ENCODE measurements around the gene E2F1.
A peak's percentile ranks its signal among the peaks of the same experiment; 100 is the strongest.
"Not testable (repeated sequence)": the region's sequence is repeated elsewhere in the genome, so short reads cannot be mapped to it uniquely, and the experiment has no call there.

The E2F1 gene

DNA sequence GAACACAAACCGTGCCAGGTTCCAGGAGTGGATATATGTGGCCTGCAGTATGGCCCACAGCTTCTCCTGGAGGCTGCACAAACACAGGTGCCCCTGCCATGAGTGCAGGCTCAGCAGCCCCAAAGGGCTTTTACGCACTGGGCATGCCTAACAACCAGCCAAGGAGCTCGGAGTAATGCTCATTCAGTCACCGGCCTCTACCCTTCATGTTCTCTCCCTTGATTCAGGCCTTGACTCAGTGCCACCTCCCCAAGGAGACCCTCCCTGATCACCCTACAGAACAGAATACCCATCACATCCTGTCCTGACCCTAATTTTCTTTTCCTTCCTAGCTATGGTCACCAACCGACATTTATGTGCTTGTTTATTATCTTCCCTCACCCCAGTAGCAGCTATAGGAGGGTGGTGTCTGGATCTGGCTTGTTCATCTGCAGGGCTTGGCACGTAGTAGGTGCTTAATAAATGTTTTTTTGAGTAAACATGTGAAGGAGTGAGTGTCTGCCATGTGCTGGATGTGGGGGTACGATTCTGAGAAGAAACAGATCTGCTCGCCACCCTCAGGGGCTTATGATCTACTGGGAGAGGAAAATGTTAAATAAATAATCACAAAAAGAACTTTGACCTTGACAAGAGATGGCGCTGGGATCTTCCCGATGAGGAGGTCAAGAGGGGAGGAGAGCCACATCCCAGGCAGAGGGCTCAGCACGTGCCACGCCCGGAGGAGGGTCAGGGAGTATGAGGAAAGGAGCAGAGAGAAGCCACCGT, 24.7 kb upstream of the E2F1 start:
- no peak for DNase-seq (ENCODE audit: low spot score)

DNA sequence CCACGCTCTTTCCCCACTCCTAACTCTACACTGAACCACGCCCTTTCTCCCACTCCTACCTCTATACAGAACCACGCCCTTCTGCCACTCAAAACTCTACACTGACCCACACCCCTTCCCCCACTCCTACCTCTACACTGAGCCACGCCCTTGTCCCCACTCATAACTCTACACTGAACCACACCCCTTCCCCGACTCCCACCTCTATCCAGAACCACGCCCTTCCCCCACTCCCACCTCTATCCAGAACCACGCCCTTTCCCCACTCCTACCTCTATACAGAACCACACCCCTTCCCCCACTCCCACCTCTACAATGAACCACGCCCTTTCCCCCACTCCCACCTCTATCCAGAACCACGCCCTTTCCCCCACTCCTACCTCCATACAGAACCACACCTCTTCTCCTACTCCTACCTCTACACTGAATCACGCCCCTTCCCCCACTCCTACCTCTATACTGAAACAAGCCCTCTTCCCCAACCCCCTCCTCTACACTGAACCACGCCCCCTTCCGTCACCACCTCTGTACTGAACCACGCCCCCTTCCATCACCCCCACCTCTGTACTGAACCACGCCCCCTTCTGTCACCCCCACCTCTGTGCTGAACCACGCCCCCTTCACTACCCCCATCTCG, 23.8 kb upstream of the E2F1 start:
- DNase-seq (ENCODE audit: low spot score), result no peak

DNA sequence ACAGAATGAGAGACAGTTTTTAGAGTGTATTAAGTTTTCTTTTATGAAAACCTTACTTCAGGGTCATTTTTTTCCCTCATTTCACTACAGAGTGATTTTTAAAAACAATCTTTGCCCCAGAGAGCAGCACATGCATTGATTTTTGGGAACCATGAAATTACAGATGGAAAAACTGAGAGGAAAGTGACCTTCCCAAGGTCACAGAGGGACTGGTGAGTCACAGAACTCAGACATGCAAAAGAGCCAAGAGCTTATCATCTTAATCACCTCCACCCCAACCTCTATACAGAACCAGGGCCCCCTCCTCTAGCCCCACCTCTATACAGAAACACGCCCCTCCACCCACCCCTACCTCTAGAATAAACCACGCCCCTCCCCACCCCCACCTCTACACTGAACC, 23.2 kb upstream of the E2F1 start:
- DNase-seq (ENCODE audit: low spot score), result no peak

DNA sequence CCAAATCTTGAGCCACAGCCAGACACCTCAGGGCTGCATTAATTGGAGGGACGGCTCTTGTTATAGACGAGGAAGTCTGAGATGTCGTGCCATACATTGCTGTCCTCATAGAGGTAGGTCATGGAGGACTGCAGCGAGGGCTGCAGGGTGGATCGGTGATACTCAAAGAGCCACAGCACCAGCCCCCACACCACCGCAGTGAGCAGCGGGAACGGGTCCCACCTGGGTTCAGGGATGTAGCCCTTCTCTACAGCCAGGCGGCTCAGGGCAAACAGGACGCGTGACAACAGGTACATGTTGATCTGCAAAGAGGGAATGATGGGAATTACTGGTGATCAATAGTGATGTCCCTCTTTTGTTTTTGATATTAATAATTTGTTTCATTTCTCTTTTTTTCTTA, 21.5 kb upstream of the E2F1 start:
- no peak for DNase-seq (ENCODE audit: low spot score)

- DNase-seq (ENCODE audit: low spot score), result peak; percentile 33
These were observed 18.2 kb upstream of the E2F1 start for GRCh38 chr20:33704197-33704924.

DNA sequence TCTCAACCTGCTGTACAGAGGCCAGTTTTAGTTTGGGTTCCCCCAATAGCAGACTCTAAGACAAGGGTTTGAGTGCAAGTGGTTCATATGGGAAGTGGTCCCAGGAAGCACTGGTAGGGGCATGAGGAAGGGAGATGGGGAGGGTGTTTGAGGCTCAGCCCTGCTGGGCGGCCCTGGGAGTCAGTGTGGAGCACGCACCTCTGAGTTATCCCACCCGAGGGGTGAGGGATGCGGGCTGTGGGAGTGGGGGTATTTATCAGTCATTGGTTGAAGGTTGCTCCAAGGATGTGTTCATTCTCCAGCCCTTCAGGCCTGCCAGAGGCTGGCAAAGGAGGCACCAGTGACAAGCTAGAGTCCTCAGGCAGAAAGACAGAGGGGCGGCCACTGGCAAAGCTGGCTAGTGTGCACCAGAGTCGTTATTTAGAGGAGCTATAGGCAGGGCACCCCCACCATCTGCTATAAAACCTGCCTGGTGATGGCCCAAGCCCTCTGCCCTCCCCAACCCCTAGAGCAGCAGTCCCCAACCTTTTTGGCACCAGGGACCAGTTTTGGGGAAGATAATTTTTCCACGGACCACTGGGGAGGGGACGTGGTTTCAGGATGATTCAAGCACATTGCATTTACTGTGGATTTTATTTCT, 17.4 kb upstream of the E2F1 start:
- no peak for DNase-seq (ENCODE audit: low spot score)

DNA sequence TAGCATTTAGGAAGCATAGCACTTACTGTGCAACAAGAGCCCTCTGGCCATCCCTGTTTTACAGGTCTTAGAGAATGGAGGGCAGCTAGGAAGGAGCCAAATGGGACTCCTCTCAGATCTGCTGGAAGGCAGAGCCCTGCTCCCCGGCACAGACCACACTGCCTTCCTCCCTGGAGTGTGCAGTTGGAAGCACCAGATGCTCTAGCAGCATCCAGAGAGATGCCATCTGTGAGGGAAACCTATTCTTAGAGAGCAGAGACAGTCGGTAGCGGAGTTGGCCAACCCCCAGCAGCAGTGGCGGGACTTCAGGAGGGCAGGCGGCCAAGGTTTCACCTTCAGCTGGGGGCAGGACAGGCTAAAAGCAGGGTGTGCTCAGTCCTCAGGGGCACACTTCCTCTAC, 16.7 kb upstream of the E2F1 start:
- DNase-seq (ENCODE audit: low spot score), result no peak

- DNase-seq (ENCODE audit: low spot score), result no peak
These were observed 15.7 kb upstream of the E2F1 start for GRCh38 chr20:33701629-33702450.

DNA sequence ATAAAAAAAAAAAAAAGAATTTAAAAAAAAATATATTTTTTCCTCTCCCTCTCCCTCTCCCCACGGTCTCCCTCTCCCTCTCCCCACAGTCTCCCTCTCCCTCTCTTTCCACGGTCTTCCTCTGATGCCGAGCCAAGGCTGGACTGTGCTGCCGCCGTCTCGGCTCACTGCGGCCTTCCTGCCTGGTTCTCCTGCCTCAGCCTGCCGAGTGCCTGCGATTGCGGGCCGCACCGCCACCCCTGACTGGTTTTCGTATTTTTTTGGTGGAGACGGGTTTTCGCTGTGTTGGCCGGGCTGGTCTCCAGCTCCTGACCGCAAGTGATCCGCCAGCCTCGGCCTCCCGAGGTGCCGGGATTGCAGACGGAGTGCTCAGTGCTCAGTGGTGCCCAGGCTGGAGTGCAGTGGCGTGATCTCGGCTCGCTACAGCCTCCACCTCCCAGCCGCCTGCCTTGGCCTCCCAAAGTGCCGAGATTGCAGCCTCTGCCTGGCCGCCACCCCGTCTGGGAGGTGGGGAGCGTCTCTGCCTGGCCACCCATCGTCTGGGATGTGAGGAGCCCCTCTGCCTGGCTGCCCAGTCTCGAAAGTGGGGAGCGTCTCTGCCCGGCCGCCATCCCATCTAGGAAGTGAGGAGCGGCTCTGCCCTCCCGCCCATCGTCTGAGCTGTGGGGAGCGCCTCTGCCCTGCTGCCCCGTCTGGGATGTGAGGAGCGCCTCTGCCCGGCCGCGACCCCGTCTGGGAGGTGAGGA, 14.7 kb upstream of the E2F1 start:
- DNase-seq (ENCODE audit: low spot score), result not testable (repeated sequence)

DNA sequence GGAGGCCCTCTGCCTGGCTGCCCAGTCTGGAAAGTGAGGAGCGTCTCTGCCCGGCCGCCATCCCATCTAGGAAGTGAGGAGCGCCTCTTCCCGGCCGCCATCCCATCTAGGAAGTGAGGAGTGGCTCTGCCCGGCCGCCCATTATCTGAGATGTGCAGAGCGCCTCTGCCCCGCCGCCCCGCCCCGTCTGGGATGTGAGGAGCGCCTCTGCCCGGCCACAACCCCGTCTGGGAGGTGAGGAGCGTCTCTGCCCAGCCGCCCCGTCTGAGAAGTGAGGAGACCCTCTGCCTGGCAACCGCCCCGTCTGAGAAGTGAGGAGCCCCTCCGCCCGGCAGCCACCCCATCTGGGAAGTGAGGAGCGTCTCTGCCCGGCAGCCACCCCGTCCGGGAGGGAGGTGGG, 12.8 kb upstream of the E2F1 start:
- DNase-seq (ENCODE audit: low spot score), result not testable (repeated sequence)

DNA sequence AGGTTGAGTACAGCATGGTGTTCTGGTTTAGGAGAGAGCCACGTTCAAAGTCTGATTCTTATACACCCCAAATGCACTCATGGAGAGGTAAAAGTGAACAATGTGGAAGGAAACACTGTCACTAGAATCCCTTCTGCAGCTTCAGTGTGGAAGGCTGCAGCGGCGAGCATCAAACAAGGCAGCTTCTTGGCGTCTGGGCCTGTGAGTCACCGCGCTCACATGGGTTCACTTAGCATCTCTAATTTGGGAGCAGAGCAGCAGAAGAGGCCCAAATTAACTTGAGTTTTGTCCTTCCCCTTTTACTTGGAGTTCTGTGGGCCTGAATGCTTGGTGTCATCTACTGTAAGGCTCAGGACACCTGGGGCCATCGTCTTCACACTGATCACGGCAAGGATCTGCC, 10.9 kb upstream of the E2F1 start:
- no peak for DNase-seq (ENCODE audit: low spot score)

GRCh38 chr20:33696448-33696847, 10.3 kb upstream of the E2F1 start:
- DNase-seq (ENCODE audit: low spot score), result no peak

GRCh38 chr20:33694639-33695012, 8.4 kb upstream of the E2F1 start:
- DNase-seq (ENCODE audit: low spot score), result no peak

DNA sequence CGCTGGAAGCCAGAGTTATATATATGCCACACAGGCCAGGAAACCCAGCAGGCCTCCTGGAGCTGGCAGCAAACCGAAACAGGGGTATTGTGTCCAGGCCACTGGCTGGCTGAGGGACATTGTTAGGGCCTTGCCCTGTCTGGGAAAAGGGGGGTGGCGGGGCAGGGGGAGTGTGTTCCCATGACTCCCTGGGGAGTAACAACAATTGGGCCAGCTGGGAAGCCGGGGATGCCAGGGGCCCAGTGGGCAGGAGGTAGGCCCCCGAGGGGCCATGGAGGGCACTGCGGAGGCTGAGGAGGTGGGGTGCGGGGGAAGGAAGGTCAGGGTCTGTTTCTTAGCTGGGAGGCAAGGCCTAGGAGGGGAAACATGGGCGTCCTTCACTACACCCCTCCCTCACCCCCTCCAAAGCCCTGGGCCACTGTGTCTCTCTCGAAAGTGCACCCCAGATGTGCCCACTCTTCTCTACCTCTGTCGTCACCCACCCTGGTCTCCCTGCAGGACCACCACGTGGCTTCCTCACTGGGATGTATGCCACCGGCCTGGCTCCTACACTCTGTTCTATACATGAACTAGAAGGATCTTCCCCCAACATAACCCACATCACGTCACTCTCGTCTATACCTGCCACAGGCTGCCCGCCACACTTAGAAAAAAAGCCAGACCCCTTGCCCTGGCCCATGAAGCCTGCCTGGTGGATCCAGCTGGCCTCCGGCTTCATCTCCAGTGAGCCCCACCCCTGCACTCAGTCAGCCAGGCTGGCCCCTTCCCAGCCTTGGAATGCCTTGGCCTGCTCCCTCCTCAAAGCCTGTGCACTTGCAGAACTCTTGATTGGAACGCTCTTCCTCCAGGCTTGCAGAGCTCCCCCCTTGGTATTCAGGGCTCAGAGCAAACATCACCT, 7.8 kb upstream of the E2F1 start:
- DNase-seq (ENCODE audit: low spot score), result no peak

DNA sequence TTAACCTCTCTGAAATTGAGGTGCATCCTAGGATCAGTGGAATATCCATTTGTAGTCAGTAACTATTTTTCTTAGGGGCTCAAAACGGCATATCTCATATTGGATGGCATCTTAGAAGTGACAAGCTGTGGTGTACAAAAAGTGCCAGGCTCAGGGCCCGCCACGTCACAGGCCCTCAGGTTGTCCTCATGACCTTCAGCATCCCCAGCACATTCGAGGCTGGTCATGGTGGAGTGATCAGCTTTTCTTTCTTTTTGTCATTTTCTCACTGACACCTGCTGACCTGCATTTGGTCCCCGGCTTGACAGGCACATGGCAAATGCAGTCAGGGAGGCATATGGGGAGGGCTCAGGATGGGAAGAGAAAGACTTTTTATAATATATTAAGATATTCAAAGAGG, 7.1 kb upstream of the E2F1 start:
- no peak for DNase-seq (ENCODE audit: low spot score)

DNA sequence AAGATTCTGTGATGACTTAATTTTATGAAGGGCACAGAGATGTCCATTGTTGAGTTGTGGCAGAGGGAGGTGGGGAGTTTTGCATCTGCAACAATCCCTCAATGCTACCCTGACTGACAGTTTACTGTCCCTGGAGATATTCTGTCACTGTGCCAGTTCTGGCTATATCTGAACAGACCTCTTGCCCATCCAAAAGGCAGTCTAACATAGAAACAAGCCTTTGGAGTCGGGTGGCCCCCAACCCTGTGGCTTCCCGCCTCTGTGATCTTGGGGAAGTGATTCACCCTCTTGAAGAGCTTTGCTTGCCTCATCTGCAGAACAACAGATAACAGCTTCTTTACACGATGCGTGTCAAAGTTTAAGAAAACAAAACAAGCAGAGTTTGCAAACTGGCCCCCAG, 3.8 kb upstream of the E2F1 start:
- no peak for DNase-seq (ENCODE audit: low spot score)

DNA sequence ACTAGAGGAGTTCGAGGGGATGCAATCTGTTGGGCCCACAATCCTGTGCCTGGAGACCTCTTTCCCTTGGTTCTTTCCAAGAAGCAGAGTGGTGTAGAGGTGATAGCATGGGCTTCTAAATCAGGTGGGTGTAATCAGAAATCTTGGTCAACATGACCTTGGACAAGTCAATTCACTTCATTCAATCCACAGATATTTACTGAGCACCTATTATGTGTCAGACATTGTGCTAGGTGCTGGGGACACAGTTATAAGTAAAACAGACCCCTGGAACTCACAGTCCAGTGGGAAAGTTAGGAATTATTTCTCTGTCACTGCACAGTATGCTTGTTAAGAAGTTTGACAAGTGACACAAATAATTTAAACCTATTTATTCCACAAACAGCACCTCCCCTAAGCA, 3.3 kb upstream of the E2F1 start:
- no peak for DNase-seq (ENCODE audit: low spot score)

DNA sequence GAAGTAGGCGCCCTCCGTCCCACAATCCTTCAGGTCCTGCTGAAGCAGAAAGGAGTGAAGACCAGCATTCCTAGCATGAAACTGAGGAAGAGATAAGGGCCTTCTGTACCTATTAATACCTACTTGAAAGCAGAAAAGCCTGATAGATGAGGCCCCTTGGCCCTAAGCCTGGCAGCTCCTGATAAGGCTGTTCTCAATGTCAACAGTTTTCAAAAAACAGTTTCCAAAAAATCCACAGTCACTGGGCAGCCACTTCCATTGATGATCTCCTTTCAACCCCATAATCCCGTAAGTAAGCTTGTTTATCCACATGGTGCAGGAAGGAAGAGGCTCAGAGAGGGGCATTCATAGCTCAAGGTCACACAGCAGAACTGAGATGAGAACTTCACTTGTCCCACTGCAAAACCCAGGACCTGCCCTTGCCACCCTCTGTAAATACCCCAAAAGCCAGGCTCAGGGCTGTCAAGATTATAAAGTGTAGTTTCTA, 2.8 kb upstream of the E2F1 start:
- no peak for DNase-seq (ENCODE audit: low spot score)

GRCh38 chr20:33687993-33688937, 2.1 kb upstream of the E2F1 start:
- no peak for DNase-seq (ENCODE audit: low spot score)

Measured in kidney tubule cell (primary cell).